GM12878 (cell line): ENCODE results near the gene THBS1. TPM values are rescaled to one million over a fixed set of nuclear protein-coding genes. Genes with fewer than 3 reads are reported as not detected.

Experiments used
- ATAC-seq: fragments of 200-7000 bp; cut with Tn5 transposase; 3 replicates; pipeline ENCODE4 v1.9.1; 2020; ENCODE audit warnings: mild to moderate bottlenecking, moderate library complexity
- BruUV-seq: library from RNA; stranded (reverse); fragments of 400-500 nt; replicated peaks from 2 replicates; lab custom pipeline; 2021; lab: Mats Ljungman, UMichigan
- CTCF ChIA-PET: fragments of 300-600 bp; sonication (Branson Sonifier 250); formaldehyde crosslinking; extraction: SDS; loops from one replicate; lab custom pipeline; 2021; ENCODE audit warnings: inconsistent platforms; lab: Yijun Ruan, JAX
- POLR2A ChIA-PET: fragments of 350-600 bp; formaldehyde crosslinking; extraction: SDS; loops from one replicate; lab custom pipeline; 2021; ENCODE audit warnings: inconsistent platforms; lab: Charles Lee
- RAD21 ChIA-PET: fragments of 300-600 bp; sonication (Branson Sonifier 250); formaldehyde crosslinking; loops from one replicate; lab custom pipeline; 2023; ENCODE audit warnings: antibody characterized with exemption; ENCODE audit not compliant: unreplicated experiment; lab: Charles Lee
- SMC1A ChIA-PET: fragments of 300-600 bp; sonication (Branson Sonifier 250); formaldehyde crosslinking; loops from one replicate; lab custom pipeline; 2023; ENCODE audit not compliant: unreplicated experiment, uncharacterized antibody; lab: Charles Lee
- DNase-seq: peaks from one replicate; pipeline ENCODE4 v3.0.0-alpha.2; 2011; ENCODE audit warnings: low read depth, low spot score
- FAIRE-seq: peaks from 3 replicates; lab custom pipeline; 2011; peaks lifted over from hg19 to GRCh38; lab: Jason Lieb, UNC
- H2AFZ ChIP-seq: 2 replicates; pipeline ENCODE4 v1.6.0; 2011; ENCODE audit warnings: low read depth, low read length, control low read depth; ENCODE audit not compliant: control insufficient read depth
- H3K27ac ChIP-seq: 2 replicates; pipeline ENCODE4 v1.5.1; 2011; ENCODE audit warnings: control low read depth; ENCODE audit not compliant: control insufficient read depth, insufficient read depth
- H3K27me3 ChIP-seq, 2 experiments: replicated peaks in 1 of 2; 2 replicates each; pipeline versions ENCODE4 v1.6.0 to v1.6.1; 2011; ENCODE audit warnings: low read length in 1 of 2; ENCODE audit not compliant: control insufficient read depth in 2 of 2, insufficient read depth in 2 of 2
- H3K36me3 ChIP-seq, 2 experiments: 2 replicates each; pipeline ENCODE4 v1.5.1; 2011; ENCODE audit warnings: low read length in 1 of 2; ENCODE audit not compliant: control insufficient read depth in 2 of 2, insufficient read depth in 2 of 2
- H3K4me1 ChIP-seq: 2 replicates; pipeline ENCODE4 v1.6.1; 2011; ENCODE audit warnings: mild to moderate bottlenecking, low read length, moderate library complexity, mixed read lengths; ENCODE audit not compliant: control insufficient read depth, insufficient read depth
- H3K4me2 ChIP-seq: 2 replicates; pipeline ENCODE4 v1.6.0; 2011; ENCODE audit warnings: control low read depth; ENCODE audit not compliant: control insufficient read depth, insufficient read depth
- H3K4me3 ChIP-seq: fragments of 200-600 bp; sonication (generic); 2 replicates; pipeline ENCODE4 v1.5.1; 2016
- H3K79me2 ChIP-seq: 2 replicates; pipeline ENCODE4 v1.6.0; 2011; ENCODE audit warnings: low read length; ENCODE audit not compliant: control insufficient read depth, insufficient read depth
- H3K9ac ChIP-seq: 2 replicates; pipeline ENCODE4 v1.8.0; 2011; ENCODE audit warnings: low read length, control low read depth, mixed read lengths; ENCODE audit not compliant: control insufficient read depth, insufficient read depth
- H3K9me3 ChIP-seq: replicated peaks from 3 replicates; pipeline ENCODE4 v1.5.1; 2011; ENCODE audit warnings: mild to moderate bottlenecking, low read length; ENCODE audit not compliant: control insufficient read depth, insufficient read depth
- H4K20me1 ChIP-seq: 2 replicates; pipeline ENCODE4 v1.6.0; 2011; ENCODE audit not compliant: control insufficient read depth, insufficient read depth
- BCLAF1 ChIP-seq: fragments of 450-650 bp; IDR thresholded peaks from 2 replicates; pipeline ENCODE4 v1.6.1; 2017; ENCODE audit warnings: antibody characterized with exemption, mild to moderate bottlenecking, moderate library complexity
- BHLHE40 ChIP-seq, 2 experiments: fragments of 450-650 bp in 1 of 2; IDR thresholded peaks; 2 replicates each; pipeline ENCODE4 v1.6.1; 2011 to 2017; ENCODE audit warnings: low read depth in 2 of 2, borderline replicate concordance in 1 of 2, improper control_type of control experiment in 1 of 2, low read length in 1 of 2, mild to moderate bottlenecking in 1 of 2
- CBX5 ChIP-seq: sonication (generic); IDR thresholded peaks from 2 replicates; pipeline ENCODE4 v1.6.1; 2016; ENCODE audit warnings: low read depth, moderate library complexity, mild to moderate bottlenecking, inconsistent platforms
- EGR1 ChIP-seq, 2 experiments: IDR thresholded peaks; 1 replicate in 1 of 2; 2 replicates in 1 of 2; pipeline ENCODE4 v1.6.1; 2011 to 2012; ENCODE audit warnings: low read depth in 2 of 2, low read length in 2 of 2, borderline replicate concordance in 1 of 2, mild to moderate bottlenecking in 1 of 2, moderate library complexity in 1 of 2
- GATAD2B ChIP-seq: fragments of 450-650 bp; conservative IDR thresholded peaks from 2 replicates; pipeline ENCODE4 v1.6.1; 2017; ENCODE audit warnings: low read depth, mild to moderate bottlenecking, moderate library complexity
- LARP7 ChIP-seq: fragments of 450-650 bp; IDR thresholded peaks from 2 replicates; pipeline ENCODE4 v1.6.1; 2017; ENCODE audit warnings: mild to moderate bottlenecking
- MXI1 ChIP-seq: fragments of 150-350 bp; IDR thresholded peaks from 2 replicates; pipeline ENCODE4 v1.6.1; 2011; ENCODE audit warnings: low read depth, mild to moderate bottlenecking, inconsistent platforms, low read length, improper control_type of control experiment
- NR2C1 ChIP-seq: fragments of 450-650 bp; IDR thresholded peaks from 2 replicates; pipeline ENCODE4 v1.6.1; 2017; ENCODE audit warnings: antibody characterized with exemption, mild to moderate bottlenecking, moderate library complexity
- SREBF1 ChIP-seq: IDR thresholded peaks from 2 replicates; pipeline ENCODE4 v1.6.1; 2012; ENCODE audit warnings: mild to moderate bottlenecking, low read length
- SRF ChIP-seq, 2 experiments: IDR thresholded peaks; 2 replicates each; pipeline ENCODE4 v1.6.1; 2011; ENCODE audit warnings: low read depth in 2 of 2, low read length in 2 of 2, mild to moderate bottlenecking in 1 of 2, moderate library complexity in 1 of 2
- TAF1 ChIP-seq: IDR thresholded peaks from 2 replicates; pipeline ENCODE4 v1.6.1; 2011; ENCODE audit warnings: mild to moderate bottlenecking, low read depth, low read length, borderline replicate concordance
- TCF7 ChIP-seq: IDR thresholded peaks from 2 replicates; pipeline ENCODE4 v1.6.1; 2014; ENCODE audit warnings: antibody characterized with exemption, borderline replicate concordance
- WGBS: methylation state at CpG from one replicate; pipeline ENCODE4 v1.1.6; 2016; ENCODE audit warnings: low lambda C conversion rate; ENCODE audit not compliant: insufficient replicate concordance, insufficient coverage; ENCODE audit errors: missing lambda C conversion rate; 5-methylcytosine and 5-hydroxymethylcytosine counted together
- in situ Hi-C: fragments of 300-500 bp; cut with MboI; formaldehyde crosslinking; loops from 9 replicates; pipeline ENCODE4 v1.14.3; 2018; ENCODE audit warnings: mixed read lengths
- intact Hi-C: fragments of 100-400 bp; cut with micrococcal nuclease; formaldehyde crosslinking; loops from one replicate; pipeline ENCODE4 v1.14.2; 2022; ENCODE audit not compliant: unreplicated experiment
- polyA plus RNA-seq, 11 experiments: library from polyadenylated mRNA; depleted of rRNA in 4 of 11; unstranded in 6 of 11; stranded (reverse) in 5 of 11; fragments of >200 nt; fragmentation: Nextera tagmentation in 4 of 11; fragmentation: Illumina TruSeq in 1 of 11; extraction: Ambion mirVana in 4 of 11; extraction: Trizol in 1 of 11; gene quantifications; 1 replicate in 1 of 11; 2 replicates in 10 of 11; pipeline versions ENCODE4 v1.2.1 to v1.2.3, GENCODE V29; 2011 to 2016; ENCODE audit warnings: inconsistent platforms in 2 of 11, missing spikeins in 2 of 11, low read depth in 1 of 11
- total RNA-seq, 4 experiments: library from RNA; depleted of rRNA in 3 of 4; stranded (reverse); fragments of >200 nt in 3 of 4; fragmentation: Illumina TruSeq in 1 of 4; extraction: Trizol in 1 of 4; gene quantifications; 2 replicates each; pipeline versions ENCODE4 v1.2.1 to v1.2.3, GENCODE V29; 2013 to 2021

Gene THBS1
- total and polyA plus RNA-seq, 10 of the 15 experiments (the other 5 are each of a cell fraction or from before 2014, with no cell fraction given), result under 0.01 to 1.5 (median 0.23) TPM; not detected in 3

- TF ChIP-seq BCLAF1 (no peak), TCF7 (no peak), NR2C1 (no peak), LARP7 (no peak), EGR1 (IDR thresholded peaks at IDR 0.05; ENCODE audit: borderline replicate concordance in 1 of 2, low read depth in 2 of 2, low read length in 2 of 2) (no peak)
Observed at GRCh38 chr15:39594446-39595337, 13.8 kb downstream of the THBS1 start (continued).

- WGBS, result 74% methylated on average over 8 of the region's 8 CpGs
- Histone ChIP-seq H3K4me1 (no peaks in the 10 kb centered on the region), H3K4me3 (no peak overlapping the region), H2AFZ (no peak overlapping the region), H3K9ac (no peak overlapping the region), H3K27ac (no peak overlapping the region), H4K20me1 (no peaks in the 10 kb centered on the region), H3K79me2 (no peaks in the 10 kb centered on the region), H3K4me2 (no peak overlapping the region), H3K27me3 (no peaks in the 10 kb centered on the region), H3K9me3 (no peaks in the 10 kb centered on the region), H3K36me3 (no peaks in the 10 kb centered on the region)
- DNase-seq (no peak), ATAC-seq (no peak), FAIRE-seq (no peak)
- BruUV-seq, result no TSS peak
- ChIA-PET POLR2A (no interaction called here), RAD21 (interaction anchor here (2.2 kb wide), 1 partner anchor 161 kb away, joined by 17 read pairs; no protein-coding TSS in a partner anchor), CTCF (interaction anchor here (1.0 to 4.3 kb wide), 4 partner anchors 11 to 162 kb away, joined by 3 to 31 read pairs (median 12); no protein-coding TSS in a partner anchor), SMC1A (interaction anchor here (1.3 to 2.8 kb wide), 2 partner anchors 28 to 160 kb away, joined by 4 to 26 read pairs; no protein-coding TSS in a partner anchor)
- intact Hi-C loops (no loop called here), in situ Hi-C loops (loop anchor here (25.0 kb wide), 1 partner anchor 783 kb away; no protein-coding TSS in a partner anchor)
- TF ChIP-seq TAF1, result no peak
- TF ChIP-seq SREBF1, result no peak
- TF ChIP-seq GATAD2B, result no peak
- no peak for TF ChIP-seq MXI1
- no peak for TF ChIP-seq BCLAF1
- TF ChIP-seq CBX5, result no peak
- TF ChIP-seq BHLHE40 (IDR thresholded peaks at IDR 0.05; ENCODE audit: borderline replicate concordance in 1 of 2, low read depth in 2 of 2, low read length in 1 of 2), result no peak
- no peak for TF ChIP-seq SRF (IDR thresholded peaks at IDR 0.05; ENCODE audit: low read depth in 2 of 2, low read length in 2 of 2)
Observed at GRCh38 chr15:39595338-39596221, 14.7 kb downstream of the THBS1 start.
